ENCODE measurements around the gene FAM149A. TPM values are rescaled to one million over a fixed set of nuclear protein-coding genes. Genes with fewer than 3 reads are reported as not detected.

Gene FAM149A
- total and polyA plus RNA-seq, 2 donors (not counting 1 experiment from before 2014, with no cell fraction given), result 0.12 TPM; not detected in 1

DNA sequence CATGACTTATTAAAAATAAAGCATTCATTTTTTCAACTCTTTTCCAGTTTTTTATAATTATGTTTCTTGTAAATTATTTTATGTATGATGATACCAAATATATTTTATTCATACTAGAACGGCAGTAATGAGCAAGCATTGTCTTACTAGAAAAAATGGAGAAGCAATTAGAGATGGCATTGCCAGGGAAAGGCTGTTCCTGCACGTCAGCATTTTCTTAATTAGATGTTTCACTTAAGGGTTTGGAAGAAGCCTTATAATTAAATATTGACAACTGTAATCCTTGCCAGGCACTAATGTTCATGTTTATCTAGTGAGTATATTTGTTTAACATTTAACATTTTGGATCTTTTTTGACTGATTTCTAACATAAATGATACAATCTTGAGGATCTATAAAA is 16.6 kb downstream of the FAM149A start:
- H3K36me3 ChIP-seq (replicated peaks in 1 of 2; ENCODE audit: control extremely low read depth in 1 of 2, control insufficient read depth in 1 of 2, extremely low read depth in 1 of 2, insufficient read depth in 2 of 2, low read length in 1 of 2), result no peaks in the 10 kb centered on the region
- no peak overlapping the region for H2AFZ ChIP-seq (ENCODE audit: insufficient read depth, low read depth, low read length, poor library complexity, severe bottlenecking)
- no peak overlapping the region for H3K4me3 ChIP-seq (ENCODE audit: control extremely low read depth in 1 of 5, extremely low read depth in 1 of 5, insufficient read depth in 1 of 5, low read depth in 2 of 5, low read length in 4 of 5)
- ChIA-PET CTCF (no interaction called here), POLR2A (no interaction called here)
- DNase-seq (no peak), ATAC-seq (ENCODE audit: low read depth) (no peak)
- no peaks in the 10 kb centered on the region for H4K20me1 ChIP-seq (ENCODE audit: control insufficient read depth, insufficient read depth, low read length, poor library complexity, severe bottlenecking)
- intact Hi-C loops (cut with micrococcal nuclease), result no loop called here
- no peaks in the 10 kb centered on the region for H3K79me2 ChIP-seq (ENCODE audit: control insufficient read depth, insufficient read depth, low read length)
- no peak overlapping the region for H3K4me2 ChIP-seq (replicated peaks; ENCODE audit: low read depth, low read length, poor library complexity, severe bottlenecking)
- TF ChIP-seq, protein P1, sequence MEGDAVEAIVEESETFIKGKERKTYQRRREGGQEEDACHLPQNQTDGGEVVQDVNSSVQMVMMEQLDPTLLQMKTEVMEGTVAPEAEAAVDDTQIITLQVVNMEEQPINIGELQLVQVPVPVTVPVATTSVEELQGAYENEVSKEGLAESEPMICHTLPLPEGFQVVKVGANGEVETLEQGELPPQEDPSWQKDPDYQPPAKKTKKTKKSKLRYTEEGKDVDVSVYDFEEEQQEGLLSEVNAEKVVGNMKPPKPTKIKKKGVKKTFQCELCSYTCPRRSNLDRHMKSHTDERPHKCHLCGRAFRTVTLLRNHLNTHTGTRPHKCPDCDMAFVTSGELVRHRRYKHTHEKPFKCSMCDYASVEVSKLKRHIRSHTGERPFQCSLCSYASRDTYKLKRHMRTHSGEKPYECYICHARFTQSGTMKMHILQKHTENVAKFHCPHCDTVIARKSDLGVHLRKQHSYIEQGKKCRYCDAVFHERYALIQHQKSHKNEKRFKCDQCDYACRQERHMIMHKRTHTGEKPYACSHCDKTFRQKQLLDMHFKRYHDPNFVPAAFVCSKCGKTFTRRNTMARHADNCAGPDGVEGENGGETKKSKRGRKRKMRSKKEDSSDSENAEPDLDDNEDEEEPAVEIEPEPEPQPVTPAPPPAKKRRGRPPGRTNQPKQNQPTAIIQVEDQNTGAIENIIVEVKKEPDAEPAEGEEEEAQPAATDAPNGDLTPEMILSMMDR (IDR thresholded peaks at IDR 0.05), result no peak
- TF ChIP-seq EZH2 (IDR thresholded peaks at IDR 0.05; ENCODE audit: borderline replicate concordance, insufficient read depth, low read depth, low read length, poor library complexity, severe bottlenecking), result no peak
- WGBS (ENCODE audit: insufficient coverage), result no CpG with 5 or more reads among the region's 2 CpGs
- Mint-ChIP-seq H3K27ac (no peak overlapping the region), H3K4me1 (no peaks in the 10 kb centered on the region), H3K27me3 (peaks cover 40% of the 10 kb centered on the region), H3K9me3 (ENCODE audit: insufficient read depth) (peaks cover 1% of the 10 kb centered on the region), H3K4me3 (no peak overlapping the region)
- H3K27ac ChIP-seq (ENCODE audit: low read length in 2 of 2), result no peak overlapping the region
- peaks cover 0 to 5% (median 4%) of the 10 kb centered on the region in 4 experiments for H3K27me3 ChIP-seq (replicated peaks in 1 of 4; ENCODE audit: control extremely low read depth in 1 of 4, control insufficient read depth in 3 of 4, insufficient read depth in 4 of 4, low read length in 3 of 4)
- H3K4me1 ChIP-seq (ENCODE audit: control insufficient read depth in 2 of 2, insufficient read depth in 2 of 2, low read length in 2 of 2), result no peaks in the 10 kb centered on the region
- H3K9ac ChIP-seq (ENCODE audit: low read length), result no peak overlapping the region
- peaks cover 0 to 3% (median 1%) of the 10 kb centered on the region in 3 donors for H3K9me3 ChIP-seq (ENCODE audit: control extremely low read depth in 1 of 3, control insufficient read depth in 2 of 3, insufficient read depth in 1 of 3, low read length in 2 of 3)

DNA sequence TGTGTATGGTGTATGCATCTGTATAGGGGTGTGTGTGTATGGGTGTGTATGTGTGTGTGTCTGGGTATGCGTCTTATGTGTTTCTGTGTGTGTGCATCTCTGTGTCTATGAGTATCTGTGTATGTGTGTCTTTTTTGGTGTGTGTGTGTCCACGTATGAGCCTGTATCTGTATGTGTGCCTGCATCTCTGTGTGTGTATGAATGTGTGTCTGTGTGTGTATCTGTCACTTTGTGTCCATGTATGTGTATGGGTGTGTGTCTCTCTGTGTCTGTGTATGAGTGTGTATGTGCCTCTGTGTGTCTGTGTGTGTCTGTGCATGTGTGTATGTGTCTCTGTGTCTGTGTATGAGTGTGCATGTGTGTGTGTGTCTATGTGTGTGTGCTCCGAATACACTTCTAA is 24.3 kb downstream of the FAM149A start:
- CTCF ChIA-PET, result no interaction called here
- H3K36me3 ChIP-seq (replicated peaks in 1 of 2; ENCODE audit: control extremely low read depth in 1 of 2, control insufficient read depth in 1 of 2, extremely low read depth in 1 of 2, insufficient read depth in 2 of 2, low read length in 1 of 2), result no peaks in the 10 kb centered on the region
- POLR2A ChIA-PET, result no interaction called here
- no peak overlapping the region for H3K27ac Mint-ChIP-seq
- peaks cover 2% of the 10 kb centered on the region for H3K9me3 Mint-ChIP-seq (ENCODE audit: insufficient read depth)
- H3K79me2 ChIP-seq (ENCODE audit: control insufficient read depth, insufficient read depth, low read length), result no peaks in the 10 kb centered on the region
- H3K4me1 ChIP-seq (ENCODE audit: control insufficient read depth in 2 of 2, insufficient read depth in 2 of 2, low read length in 2 of 2), result no peaks in the 10 kb centered on the region
- no peaks in the 10 kb centered on the region for H4K20me1 ChIP-seq (ENCODE audit: control insufficient read depth, insufficient read depth, low read length, poor library complexity, severe bottlenecking)
- H3K27me3 ChIP-seq (replicated peaks in 1 of 4; ENCODE audit: control extremely low read depth in 1 of 4, control insufficient read depth in 3 of 4, insufficient read depth in 4 of 4, low read length in 3 of 4), result peaks cover 0 to 5% (median 2%) of the 10 kb centered on the region in 4 experiments
- peaks cover 19% of the 10 kb centered on the region for H3K27me3 Mint-ChIP-seq
- no peak overlapping the region for H3K27ac ChIP-seq (ENCODE audit: low read length in 2 of 2)
- DNase-seq, result no peak
- H3K4me3 Mint-ChIP-seq, result no peak overlapping the region
- no peak for ATAC-seq (ENCODE audit: low read depth)
- H3K4me1 Mint-ChIP-seq, result no peaks in the 10 kb centered on the region
- H3K4me3 ChIP-seq (ENCODE audit: control extremely low read depth in 1 of 5, extremely low read depth in 1 of 5, insufficient read depth in 1 of 5, low read depth in 2 of 5, low read length in 4 of 5), result no peak overlapping the region
- TF ChIP-seq EZH2 (IDR thresholded peaks at IDR 0.05; ENCODE audit: borderline replicate concordance, insufficient read depth, low read depth, low read length, poor library complexity, severe bottlenecking), result no peak
- TF ChIP-seq, protein P1 (IDR thresholded peaks at IDR 0.05), result no peak
- H2AFZ ChIP-seq (ENCODE audit: insufficient read depth, low read depth, low read length, poor library complexity, severe bottlenecking), result no peak overlapping the region
- intact Hi-C loops (cut with micrococcal nuclease), result no loop called here
- 92% methylated on average over 2 of the region's 3 CpGs for WGBS (ENCODE audit: insufficient coverage)
- no peak overlapping the region for H3K4me2 ChIP-seq (replicated peaks; ENCODE audit: low read depth, low read length, poor library complexity, severe bottlenecking)
- H3K9me3 ChIP-seq (ENCODE audit: control extremely low read depth in 1 of 3, control insufficient read depth in 2 of 3, insufficient read depth in 1 of 3, low read length in 2 of 3), result peaks cover 0 to 3% (median 0%) of the 10 kb centered on the region in 3 donors
- no peak overlapping the region for H3K9ac ChIP-seq (ENCODE audit: low read length)

All from B cell (primary cell).